GM13976 (cell line): Measurements from ENCODE around the gene KIF19.
"Not testable (repeated sequence)": the region's sequence is repeated elsewhere in the genome, so short reads cannot be mapped to it uniquely, and the experiment has no call there.

ENCODE experiments used
- DNase-seq: peaks from one replicate; pipeline ENCODE4 v3.0.0; 2012; ENCODE audit warnings: low spot score
- CTCF ChIP-seq: IDR thresholded peaks from 2 replicates; pipeline ENCODE4 v1.5.1; 2012; ENCODE audit warnings: borderline replicate concordance, mild to moderate bottlenecking; ENCODE audit not compliant: insufficient read depth; ENCODE audit errors: extremely low read depth, missing control alignments, control extremely low read depth
- in situ Hi-C: fragments of 300-500 bp; cut with MboI; formaldehyde crosslinking; loops from one replicate; pipeline ENCODE4 v1.12.0; 2022; ENCODE audit warnings: low sequenced_read_pairs, mixed read lengths, inconsistent platforms; ENCODE audit not compliant: unreplicated experiment

KIF19 gene

GRCh38 chr17:74394977-74395376 lies 69.0 kb downstream of the KIF19 start:
- TF ChIP-seq CTCF: no peak
- DNase-seq: no peak
- in situ Hi-C loops: no loop called here

- in situ Hi-C loops: no loop called here
- no peak for DNase-seq
- TF ChIP-seq CTCF: no peak
These were observed 70.5 kb downstream of the KIF19 start for GRCh38 chr17:74396567-74396966.

- no peak for TF ChIP-seq CTCF
- DNase-seq: no peak
- in situ Hi-C loops: no loop called here
These were observed 76.0 kb downstream of the KIF19 start for GRCh38 chr17:74402048-74402447.

- TF ChIP-seq CTCF: no peak
- no peak for DNase-seq
- in situ Hi-C loops: no loop called here
These were observed 77.6 kb downstream of the KIF19 start for GRCh38 chr17:74403512-74404137.

GRCh38 chr17:74404218-74404617 lies 78.2 kb downstream of the KIF19 start:
- TF ChIP-seq CTCF: no peak
- in situ Hi-C loops: no loop called here
- DNase-seq: no peak

- TF ChIP-seq CTCF: no peak
- no peak for DNase-seq
- in situ Hi-C loops: no loop called here
These were observed 78.8 kb downstream of the KIF19 start for GRCh38 chr17:74404789-74405188.

GRCh38 chr17:74405311-74405710 lies 79.3 kb downstream of the KIF19 start:
- DNase-seq, in situ Hi-C loops: not testable (repeated sequence)
